ENCODE measurements around the gene FAF2. TPM values are rescaled to one million over a fixed set of nuclear protein-coding genes. Genes with fewer than 3 reads are reported as not detected.
A peak's percentile ranks its signal among the peaks of the same experiment; 100 is the strongest.

The FAF2 gene, protein sequence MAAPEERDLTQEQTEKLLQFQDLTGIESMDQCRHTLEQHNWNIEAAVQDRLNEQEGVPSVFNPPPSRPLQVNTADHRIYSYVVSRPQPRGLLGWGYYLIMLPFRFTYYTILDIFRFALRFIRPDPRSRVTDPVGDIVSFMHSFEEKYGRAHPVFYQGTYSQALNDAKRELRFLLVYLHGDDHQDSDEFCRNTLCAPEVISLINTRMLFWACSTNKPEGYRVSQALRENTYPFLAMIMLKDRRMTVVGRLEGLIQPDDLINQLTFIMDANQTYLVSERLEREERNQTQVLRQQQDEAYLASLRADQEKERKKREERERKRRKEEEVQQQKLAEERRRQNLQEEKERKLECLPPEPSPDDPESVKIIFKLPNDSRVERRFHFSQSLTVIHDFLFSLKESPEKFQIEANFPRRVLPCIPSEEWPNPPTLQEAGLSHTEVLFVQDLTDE
- polyA plus RNA-seq (2013, experiment 1 of 2): 45.1 TPM
- polyA plus RNA-seq (2013, experiment 2 of 2): 44.4 TPM

DNA sequence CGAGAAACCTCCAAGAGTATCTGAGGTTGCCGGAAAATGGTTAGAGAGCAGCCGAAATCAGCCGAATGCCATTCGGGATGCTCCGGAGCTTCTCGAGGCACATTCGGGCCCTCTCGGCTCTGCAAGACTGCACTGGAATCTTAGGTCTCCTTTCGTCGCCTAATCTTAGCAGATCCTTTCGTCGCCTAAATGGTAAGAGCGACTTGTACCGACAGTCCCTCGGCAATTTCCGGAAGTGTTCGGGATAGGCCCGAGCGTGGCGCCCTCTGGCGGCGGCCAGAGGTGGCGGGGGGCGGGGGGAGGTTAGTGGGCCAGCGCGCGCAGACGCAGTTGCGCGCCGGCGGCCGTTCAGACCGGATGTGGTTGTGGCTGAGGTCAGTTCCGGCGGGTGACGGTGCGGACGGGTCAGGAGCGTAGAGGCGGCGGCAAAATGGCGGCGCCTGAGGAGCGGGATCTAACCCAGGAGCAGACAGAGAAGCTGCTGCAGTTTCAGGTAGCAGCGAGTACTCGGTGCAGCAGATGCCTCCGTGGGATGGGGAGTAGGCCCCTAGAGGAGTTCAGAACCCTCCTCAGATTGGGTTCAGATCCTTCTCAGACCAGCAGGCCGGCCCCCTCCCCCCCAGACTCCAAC, at the start of gene FAF2:
FAF2 (plus strand) TSS at position 408 of the 631 bp plus-strand sequence; CDS start at position 431, 23 bp downstream.
- H3K79me1 ChIP-seq (replicated peaks; ENCODE audit: low read length, poor library complexity, severe bottlenecking): no peaks in the 10 kb centered on the region
- peaks cover 0 to 5% of the 10 kb centered on the region in 2 experiments for H3K36me3 ChIP-seq (ENCODE audit: control insufficient read depth in 1 of 2, insufficient read depth in 2 of 2, low read depth in 1 of 2, low read length in 2 of 2)
- peak within 1 kb of the TSS; percentile 99 for H4K8ac ChIP-seq (ENCODE audit: low read length)
- H2BK12ac ChIP-seq (ENCODE audit: low read length in 2 of 2): peak within 1 kb of the TSS; percentile 25 to 43
- peak within 1 kb of the TSS; percentile 81 for H3K4me2 ChIP-seq (ENCODE audit: low read length, poor library complexity, severe bottlenecking)
- H3K4me3 ChIP-seq (ENCODE audit: insufficient read depth in 1 of 2, low read depth in 1 of 2, low read length in 2 of 2): peak within 1 kb of the TSS; percentile 97 to 100
- WGBS: 1% methylated on average over 48 of the region's 50 CpGs
- H3K14ac ChIP-seq (ENCODE audit: low read length in 2 of 2): peak within 1 kb of the TSS; percentile 62 to 90
- peak within 1 kb of the TSS; percentile 79 for H2AK5ac ChIP-seq (ENCODE audit: low read length, severe bottlenecking)
- peak; percentile 99 for DNase-seq
- peak within 1 kb of the TSS; percentile 97 for H3K27ac ChIP-seq (ENCODE audit: low read length, poor library complexity, severe bottlenecking)
- H2BK15ac ChIP-seq (ENCODE audit: low read depth, poor library complexity, severe bottlenecking): peak within 1 kb of the TSS; percentile 77
- H3K9me3 ChIP-seq (ENCODE audit: control insufficient read depth, low read length): no peaks in the 10 kb centered on the region
- peak within 1 kb of the TSS; percentile 57 for H2BK120ac ChIP-seq (ENCODE audit: low read depth, low read length)
- peak within 1 kb of the TSS; percentile 100 for H3K9ac ChIP-seq (ENCODE audit: low read length)
- peak within 1 kb of the TSS; percentile 61 to 77 for H3K23ac ChIP-seq (ENCODE audit: low read length in 2 of 2)
- peak within 1 kb of the TSS; percentile 48 for H2AFZ ChIP-seq (ENCODE audit: low read depth, low read length)
- no peaks in the 10 kb centered on the region for H3K27me3 ChIP-seq (ENCODE audit: control insufficient read depth in 1 of 2, insufficient read depth in 1 of 2, low read length in 2 of 2)
- peak within 1 kb of the TSS; percentile 90 for H4K91ac ChIP-seq (ENCODE audit: low read length)
- peak within 1 kb of the TSS; percentile 95 for H2BK5ac ChIP-seq (ENCODE audit: low read depth, low read length, poor library complexity, severe bottlenecking)
- H3K4me1 ChIP-seq (ENCODE audit: control insufficient read depth, insufficient read depth, low read depth, low read length): peaks cover 5% of the 10 kb centered on the region
- H3K4ac ChIP-seq (ENCODE audit: low read depth in 1 of 2, low read length in 2 of 2): peak within 1 kb of the TSS; percentile 87 to 96
- H3K18ac ChIP-seq (ENCODE audit: low read depth in 1 of 2, low read length in 2 of 2): peak within 1 kb of the TSS; percentile 93 to 96

GRCh38 chr5:176400382-176401156, 47.6 kb upstream of the FAF2 start:
- peaks cover 21 to 34% of the 10 kb centered on the region in 2 experiments for H3K36me3 ChIP-seq (ENCODE audit: control insufficient read depth in 1 of 2, insufficient read depth in 2 of 2, low read depth in 1 of 2, low read length in 2 of 2)
- peaks cover 9% of the 10 kb centered on the region for H3K4me1 ChIP-seq (ENCODE audit: control insufficient read depth, insufficient read depth, low read depth, low read length)
- H2BK15ac ChIP-seq (ENCODE audit: low read depth, poor library complexity, severe bottlenecking): no peak overlapping the region
- no peaks in the 10 kb centered on the region for H3K9me3 ChIP-seq (ENCODE audit: control insufficient read depth, low read length)
- WGBS: 92% methylated on average over 17 of the region's 17 CpGs
- H2BK12ac ChIP-seq (ENCODE audit: low read length in 2 of 2): no peak overlapping the region
- H3K4ac ChIP-seq (ENCODE audit: low read depth in 1 of 2, low read length in 2 of 2): no peak overlapping the region
- H3K79me1 ChIP-seq (replicated peaks; ENCODE audit: low read length, poor library complexity, severe bottlenecking): peaks cover 28% of the 10 kb centered on the region
- no peak overlapping the region for H3K4me2 ChIP-seq (ENCODE audit: low read length, poor library complexity, severe bottlenecking)
- H4K8ac ChIP-seq (ENCODE audit: low read length): no peak overlapping the region
- no peak overlapping the region for H3K14ac ChIP-seq (ENCODE audit: low read length in 2 of 2)
- no peak overlapping the region for H4K91ac ChIP-seq (ENCODE audit: low read length)
- H3K4me3 ChIP-seq (ENCODE audit: insufficient read depth in 1 of 2, low read depth in 1 of 2, low read length in 2 of 2): no peak overlapping the region
- no peak overlapping the region for H2BK5ac ChIP-seq (ENCODE audit: low read depth, low read length, poor library complexity, severe bottlenecking)
- no peak for DNase-seq
- H3K27me3 ChIP-seq (ENCODE audit: control insufficient read depth in 1 of 2, insufficient read depth in 1 of 2, low read length in 2 of 2): no peaks in the 10 kb centered on the region
- H3K18ac ChIP-seq (ENCODE audit: low read depth in 1 of 2, low read length in 2 of 2): no peak overlapping the region
- H3K9ac ChIP-seq (ENCODE audit: low read length): no peak overlapping the region
- H3K27ac ChIP-seq (ENCODE audit: low read length, poor library complexity, severe bottlenecking): no peak overlapping the region
- H3K23ac ChIP-seq (ENCODE audit: low read length in 2 of 2): no peak overlapping the region
- H2AFZ ChIP-seq (ENCODE audit: low read depth, low read length): no peak overlapping the region
- H2AK5ac ChIP-seq (ENCODE audit: low read length, severe bottlenecking): no peak overlapping the region
- H2BK120ac ChIP-seq (ENCODE audit: low read depth, low read length): no peak overlapping the region

GRCh38 chr5:176401281-176402205, 46.6 kb upstream of the FAF2 start:
- no peak overlapping the region for H3K4me3 ChIP-seq (ENCODE audit: insufficient read depth in 1 of 2, low read depth in 1 of 2, low read length in 2 of 2)
- DNase-seq: no peak
- H3K4me2 ChIP-seq (ENCODE audit: low read length, poor library complexity, severe bottlenecking): no peak overlapping the region
- H3K4me1 ChIP-seq (ENCODE audit: control insufficient read depth, insufficient read depth, low read depth, low read length): peaks cover 4% of the 10 kb centered on the region
- H3K14ac ChIP-seq (ENCODE audit: low read length in 2 of 2): no peak overlapping the region
- H2AFZ ChIP-seq (ENCODE audit: low read depth, low read length): no peak overlapping the region
- H3K27ac ChIP-seq (ENCODE audit: low read length, poor library complexity, severe bottlenecking): no peak overlapping the region
- no peak overlapping the region for H3K9ac ChIP-seq (ENCODE audit: low read length)
- H4K91ac ChIP-seq (ENCODE audit: low read length): no peak overlapping the region
- H2BK15ac ChIP-seq (ENCODE audit: low read depth, poor library complexity, severe bottlenecking): no peak overlapping the region
- WGBS: 92% methylated on average over 19 of the region's 22 CpGs
- no peak overlapping the region for H3K4ac ChIP-seq (ENCODE audit: low read depth in 1 of 2, low read length in 2 of 2)
- H3K9me3 ChIP-seq (ENCODE audit: control insufficient read depth, low read length): no peaks in the 10 kb centered on the region
- H3K79me1 ChIP-seq (replicated peaks; ENCODE audit: low read length, poor library complexity, severe bottlenecking): peaks cover 33% of the 10 kb centered on the region
- no peak overlapping the region for H4K8ac ChIP-seq (ENCODE audit: low read length)
- H2AK5ac ChIP-seq (ENCODE audit: low read length, severe bottlenecking): no peak overlapping the region
- no peak overlapping the region for H2BK5ac ChIP-seq (ENCODE audit: low read depth, low read length, poor library complexity, severe bottlenecking)
- H3K36me3 ChIP-seq (ENCODE audit: control insufficient read depth in 1 of 2, insufficient read depth in 2 of 2, low read depth in 1 of 2, low read length in 2 of 2): peaks cover 24 to 43% of the 10 kb centered on the region in 2 experiments
- H2BK12ac ChIP-seq (ENCODE audit: low read length in 2 of 2): no peak overlapping the region
- H3K18ac ChIP-seq (ENCODE audit: low read depth in 1 of 2, low read length in 2 of 2): no peak overlapping the region
- H3K27me3 ChIP-seq (ENCODE audit: control insufficient read depth in 1 of 2, insufficient read depth in 1 of 2, low read length in 2 of 2): no peaks in the 10 kb centered on the region
- no peak overlapping the region for H2BK120ac ChIP-seq (ENCODE audit: low read depth, low read length)
- no peak overlapping the region for H3K23ac ChIP-seq (ENCODE audit: low read length in 2 of 2)
